H1 (cell line): ENCODE results near the gene CPA1. TPM values are rescaled to one million over a fixed set of nuclear protein-coding genes. Genes with fewer than 3 reads are reported as not detected.

Source experiments
- CTCF ChIA-PET: fragments of 300-600 bp; sonication (Branson Sonifier 250); formaldehyde crosslinking; loops from one replicate; lab custom pipeline; 2021; ENCODE audit not compliant: partially characterized antibody; lab: Charles Lee
- POLR2A ChIA-PET: fragments of 300-600 bp; sonication (Branson Sonifier 250); formaldehyde crosslinking; loops from one replicate; lab custom pipeline; 2021; ENCODE audit warnings: inconsistent platforms; ENCODE audit not compliant: partially characterized antibody; lab: Charles Lee
- DNase-seq, 2 experiments: peaks; one replicate each; pipeline versions ENCODE4 v3.0.0 to v3.0.0-alpha.2; 2010 to 2022; ENCODE audit warnings: low spot score in 2 of 2, low read depth in 1 of 2, mixed read lengths in 1 of 2
- FAIRE-seq: peaks from 2 replicates; lab custom pipeline; 2011; peaks lifted over from hg19 to GRCh38; lab: Jason Lieb, UNC
- H2AFZ ChIP-seq: 2 replicates; pipeline ENCODE4 v1.8.1; 2012; ENCODE audit warnings: low read length, inconsistent platforms
- H2AK5ac ChIP-seq: 2 replicates; pipeline ENCODE4 v1.6.1; 2013; ENCODE audit warnings: low read depth, low read length
- H2BK120ac ChIP-seq: replicated peaks from 2 replicates; pipeline ENCODE3; 2013; ENCODE audit warnings: low read depth, low read length, inconsistent platforms
- H2BK12ac ChIP-seq: 2 replicates; pipeline ENCODE4 v1.6.1; 2013; ENCODE audit warnings: low read depth, low read length
- H2BK15ac ChIP-seq: 2 replicates; pipeline ENCODE4 v1.6.1; 2013; ENCODE audit warnings: low read length
- H2BK20ac ChIP-seq: 2 replicates; pipeline ENCODE4 v1.6.1; 2013; ENCODE audit warnings: low read length
- H2BK5ac ChIP-seq: 2 replicates; pipeline ENCODE4 v1.6.1; 2013; ENCODE audit warnings: low read depth, low read length
- H3K14ac ChIP-seq: 2 replicates; pipeline ENCODE4 v1.6.1; 2013; ENCODE audit warnings: inconsistent platforms; ENCODE audit not compliant: insufficient read length
- H3K18ac ChIP-seq: 2 replicates; pipeline ENCODE4 v1.6.1; 2013; ENCODE audit warnings: low read length; ENCODE audit errors: extremely low read depth
- H3K23ac ChIP-seq: 2 replicates; pipeline ENCODE4 v1.6.1; 2013; ENCODE audit warnings: inconsistent platforms; ENCODE audit not compliant: insufficient read length
- H3K23me2 ChIP-seq: 2 replicates; pipeline ENCODE4 v1.6.1; 2013; ENCODE audit warnings: low read depth, low read length
- H3K27ac ChIP-seq: 2 replicates; pipeline ENCODE4 v1.6.1; 2011; ENCODE audit warnings: low read depth, low read length, inconsistent platforms
- H3K27me3 ChIP-seq, 4 experiments: replicated peaks in 1 of 4; 1 replicate in 1 of 4; 2 replicates in 3 of 4; pipeline versions ENCODE4 v1.6.1 to v1.8.1; 2011 to 2013; ENCODE audit warnings: low read length in 3 of 4, mild to moderate bottlenecking in 3 of 4, inconsistent platforms in 2 of 4, mixed read lengths in 2 of 4, moderate library complexity in 1 of 4; ENCODE audit not compliant: control insufficient read depth in 3 of 4, insufficient read depth in 3 of 4; ENCODE audit errors: extremely low read depth in 1 of 4
- H3K36me3 ChIP-seq, 4 experiments: 2 replicates each; pipeline versions ENCODE4 v1.6.1 to v1.8.1; 2011 to 2013; ENCODE audit warnings: mild to moderate bottlenecking in 4 of 4, low read length in 3 of 4, moderate library complexity in 2 of 4, control low read depth in 1 of 4, inconsistent platforms in 1 of 4; ENCODE audit not compliant: insufficient read depth in 4 of 4, control insufficient read depth in 2 of 4
- H3K4ac ChIP-seq: replicated peaks from 2 replicates; pipeline ENCODE3; 2013; ENCODE audit warnings: low read length, low read depth, mixed read lengths, inconsistent platforms; ENCODE audit not compliant: insufficient read length
- H3K4me1 ChIP-seq, 4 experiments: replicated peaks in 1 of 4; 1 replicate in 1 of 4; 2 replicates in 3 of 4; pipeline versions ENCODE4 v1.6.1 to v1.8.1; 2011 to 2013; ENCODE audit warnings: low read length in 3 of 4, inconsistent platforms in 2 of 4, mixed read lengths in 1 of 4; ENCODE audit not compliant: insufficient read depth in 4 of 4, control insufficient read depth in 3 of 4
- H3K4me2 ChIP-seq, 2 experiments: 2 replicates each; pipeline versions ENCODE4 v1.6.1 to v1.8.1; 2011 to 2013; ENCODE audit warnings: low read depth in 2 of 2, low read length in 2 of 2, control low read depth in 1 of 2, inconsistent platforms in 1 of 2, mild to moderate bottlenecking in 1 of 2; ENCODE audit not compliant: insufficient read depth in 1 of 2
- H3K4me3 ChIP-seq, 4 experiments: fragments of 200-600, 300-600 bp in 1 of 4; sonication (generic), shearing (Covaris generic), sonication (Bioruptor Twin) in 1 of 4; 2 replicates each; pipeline versions ENCODE4 v1.5.1 to v1.8.1; 2011 to 2016; ENCODE audit warnings: low read length in 4 of 4, low read depth in 3 of 4, control low read depth in 2 of 4, inconsistent platforms in 2 of 4, mild to moderate bottlenecking in 2 of 4, mixed read lengths in 1 of 4, moderate library complexity in 1 of 4; ENCODE audit not compliant: insufficient read depth in 2 of 4; ENCODE audit errors: extremely low read depth in 1 of 4
- H3K56ac ChIP-seq: replicated peaks from 2 replicates; pipeline ENCODE3; 2013; ENCODE audit warnings: low read depth, mild to moderate bottlenecking, mixed read lengths, low read length, inconsistent platforms; ENCODE audit not compliant: insufficient read length
- H3K79me1 ChIP-seq: 2 replicates; pipeline ENCODE4 v1.6.1; 2013; ENCODE audit warnings: low read depth, low read length, control low read depth
- H3K79me2 ChIP-seq, 2 experiments: 2 replicates each; pipeline versions ENCODE4 v1.6.1 to v1.8.1; 2012 to 2013; ENCODE audit warnings: low read length in 2 of 2, mild to moderate bottlenecking in 2 of 2, inconsistent platforms in 1 of 2; ENCODE audit not compliant: insufficient read depth in 2 of 2, control insufficient read depth in 1 of 2
- H3K9ac ChIP-seq, 4 experiments: replicated peaks in 1 of 4; 1 replicate in 1 of 4; 2 replicates in 3 of 4; pipeline versions ENCODE4 v1.6.1 to v1.8.1; 2011 to 2013; ENCODE audit warnings: low read depth in 3 of 4, low read length in 3 of 4, control low read depth in 2 of 4, mild to moderate bottlenecking in 2 of 4, moderate library complexity in 2 of 4, inconsistent platforms in 1 of 4; ENCODE audit errors: extremely low read depth in 1 of 4
- H3K9me3 ChIP-seq, 2 experiments: 2 replicates each; pipeline versions ENCODE4 v1.6.1 to v1.8.1; 2012 to 2013; ENCODE audit warnings: mild to moderate bottlenecking in 2 of 2, moderate library complexity in 2 of 2, control low read depth in 1 of 2, inconsistent platforms in 1 of 2, low read depth in 1 of 2, low read length in 1 of 2, mixed read lengths in 1 of 2; ENCODE audit not compliant: insufficient read depth in 2 of 2
- H4K20me1 ChIP-seq, 2 experiments: replicated peaks in 1 of 2; 2 replicates each; pipeline versions ENCODE3 to v1.8.1; 2011 to 2013; ENCODE audit warnings: inconsistent platforms in 2 of 2, low read length in 2 of 2, mild to moderate bottlenecking in 1 of 2; ENCODE audit not compliant: insufficient read depth in 2 of 2, control insufficient read depth in 1 of 2
- H4K5ac ChIP-seq: 2 replicates; pipeline ENCODE4 v1.6.1; 2013; ENCODE audit warnings: low read length, low read depth, mixed read lengths, inconsistent platforms; ENCODE audit not compliant: insufficient read length
- H4K8ac ChIP-seq: 2 replicates; pipeline ENCODE4 v1.8.0; 2013; ENCODE audit warnings: mild to moderate bottlenecking, moderate library complexity, low read length, inconsistent platforms; ENCODE audit not compliant: insufficient read depth; ENCODE audit errors: extremely low read depth
- H4K91ac ChIP-seq: replicated peaks from 2 replicates; pipeline ENCODE3; 2013; ENCODE audit warnings: low read length, mixed read lengths, inconsistent platforms; ENCODE audit not compliant: insufficient read length
- JUND ChIP-seq: IDR thresholded peaks from 2 replicates; pipeline ENCODE4 v1.6.1; 2011; ENCODE audit warnings: mild to moderate bottlenecking, improper control_type of control experiment, low read length
- WGBS, 2 experiments: shearing (Covaris generic) in 1 of 2; methylation state at CpG; one replicate each; pipeline versions ENCODE4 v1.1.6 to v1.1.7; 2013 to 2015; ENCODE audit warnings: low lambda C conversion rate in 2 of 2, mixed read lengths in 2 of 2, inconsistent platforms in 1 of 2, low coverage in 1 of 2, missing lambda C conversion rate in 1 of 2; ENCODE audit not compliant: insufficient replicate concordance in 2 of 2, insufficient coverage in 1 of 2, insufficient read length in 1 of 2; ENCODE audit errors: extremely low coverage in 1 of 2, missing lambda C conversion rate in 1 of 2; 5-methylcytosine and 5-hydroxymethylcytosine counted together
- polyA plus RNA-seq, 7 experiments: library from polyadenylated mRNA; depleted of rRNA in 3 of 7; stranded (reverse) in 5 of 7; unstranded in 2 of 7; fragments of >200 nt in 5 of 7; fragments of 200-250 nt in 2 of 7; gene quantifications; 1 replicate in 5 of 7; 2 replicates in 1 of 7; 4 replicates in 1 of 7; pipeline versions ENCODE4 v1.2.1 to v1.2.3, GENCODE V29; 2011 to 2013; ENCODE audit warnings: missing spikeins in 2 of 7, mixed read lengths in 2 of 7
- total RNA-seq: library from RNA; stranded (reverse); fragmentation: NEBNext Ultra II Directional; extraction: Animal tissue kit (Norgen Biotek cat#: 25700); gene quantifications from 2 replicates; pipeline ENCODE4 v1.2.1, GENCODE V29; 2021

The CPA1 gene
- total and polyA plus RNA-seq, 2 of the 8 experiments (the other 6 are each of a cell fraction or from before 2014, with no cell fraction given) = not detected

DNA sequence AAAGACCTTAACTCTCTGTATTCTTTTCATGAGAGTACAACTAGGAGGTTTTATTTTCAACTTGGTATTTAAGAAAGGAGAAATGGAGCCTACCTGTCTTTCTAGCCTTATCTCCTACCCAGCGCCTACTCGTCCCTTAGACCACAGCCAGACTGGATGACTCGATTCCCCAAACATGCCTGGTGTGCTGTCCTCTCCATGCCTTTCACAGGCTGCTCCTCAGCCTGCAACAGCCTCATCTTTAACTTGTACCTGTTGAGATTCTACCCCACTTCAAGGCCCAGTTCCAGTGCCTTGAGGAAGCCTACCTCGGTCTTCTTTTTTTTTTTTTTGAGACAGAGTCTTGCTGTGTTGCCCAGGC is 29.4 kb downstream of the CPA1 start:
- Histone ChIP-seq H3K9me3 (no peaks in the 10 kb centered on the region), H2BK12ac (no peak overlapping the region), H3K56ac (no peak overlapping the region), H3K23ac (no peak overlapping the region), H2BK20ac (no peak overlapping the region), H2BK120ac (no peak overlapping the region), H3K4me1 (no peaks in the 10 kb centered on the region), H3K18ac (no peak overlapping the region), H4K91ac (no peak overlapping the region), H2BK15ac (no peak overlapping the region), H3K79me1 (no peaks in the 10 kb centered on the region), H3K14ac (no peak overlapping the region), H3K27me3 (no peaks in the 10 kb centered on the region), H4K5ac (no peak overlapping the region), H3K4ac (no peak overlapping the region), H2BK5ac (no peak overlapping the region), H3K9ac (no peak overlapping the region), H3K4me2 (no peak overlapping the region), H4K8ac (no peak overlapping the region), H3K36me3 (no peaks in the 10 kb centered on the region), H4K20me1 (no peaks in the 10 kb centered on the region), H2AK5ac (no peak overlapping the region), H2AFZ (no peak overlapping the region), H3K27ac (no peak overlapping the region), H3K4me3 (no peak overlapping the region), H3K79me2 (no peaks in the 10 kb centered on the region), H3K23me2 (no peaks in the 10 kb centered on the region)
- DNase-seq (no peak), FAIRE-seq (no peak)
- POLR2A ChIA-PET = no interaction called here
- CTCF ChIA-PET = no interaction called here
- WGBS, 2 experiments = 91% methylated on average over 4 of the region's 4 CpGs; no CpG with 5 or more reads in 1 of the 2 experiments
- no peak for TF ChIP-seq JUND
